HFF-Myc (cell line): Measurements from ENCODE around the gene OR1K1.

ENCODE experiments used
- DNase-seq: peaks from one replicate; pipeline ENCODE4 v3.0.0-alpha.2; 2011; ENCODE audit warnings: low read depth; ENCODE audit errors: extremely low read depth
- H3K4me3 ChIP-seq: replicated peaks from 2 replicates; pipeline ENCODE4 v1.5.1; 2011; ENCODE audit warnings: low read depth, mild to moderate bottlenecking, control low read depth, low read length
- TF ChIP-seq, protein P1 (sequence below): IDR thresholded peaks from 2 replicates; pipeline ENCODE4 v1.5.1; 2012; ENCODE audit warnings: mild to moderate bottlenecking, low read depth, low read length, control low read depth; ENCODE audit errors: missing control alignments

Gene OR1K1

DNA sequence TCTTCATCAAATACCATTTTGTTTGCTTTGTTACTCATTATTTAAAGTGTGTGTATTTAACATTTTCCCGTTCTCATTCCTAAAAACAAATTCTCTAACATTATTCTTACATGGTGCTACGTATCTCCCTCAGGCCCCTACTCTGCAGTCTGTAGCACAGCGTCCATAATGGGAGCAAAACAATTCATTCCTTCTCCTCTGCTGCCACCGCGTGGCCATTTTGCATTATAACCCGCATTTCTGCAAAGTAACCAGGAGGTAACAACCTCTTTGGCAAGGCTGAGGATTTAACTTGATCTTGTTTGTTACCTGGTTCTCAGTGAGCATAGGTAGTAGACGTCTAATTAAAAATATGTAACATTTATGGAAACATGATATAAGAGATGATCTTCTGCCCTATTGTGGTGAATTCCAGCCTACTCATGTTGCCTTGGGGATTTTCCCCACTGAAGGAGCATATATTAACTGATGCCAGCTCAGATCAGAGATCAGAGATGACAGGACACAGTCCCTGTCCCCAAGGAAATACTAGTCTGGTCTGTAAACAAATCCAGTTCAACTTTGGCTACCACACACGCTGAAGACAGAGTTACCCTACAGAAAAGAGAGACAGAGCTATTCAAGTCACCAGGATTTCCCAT lies 10.5 kb downstream of the OR1K1 start:
- DNase-seq: peak; percentile 62
- TF ChIP-seq, protein P1, sequence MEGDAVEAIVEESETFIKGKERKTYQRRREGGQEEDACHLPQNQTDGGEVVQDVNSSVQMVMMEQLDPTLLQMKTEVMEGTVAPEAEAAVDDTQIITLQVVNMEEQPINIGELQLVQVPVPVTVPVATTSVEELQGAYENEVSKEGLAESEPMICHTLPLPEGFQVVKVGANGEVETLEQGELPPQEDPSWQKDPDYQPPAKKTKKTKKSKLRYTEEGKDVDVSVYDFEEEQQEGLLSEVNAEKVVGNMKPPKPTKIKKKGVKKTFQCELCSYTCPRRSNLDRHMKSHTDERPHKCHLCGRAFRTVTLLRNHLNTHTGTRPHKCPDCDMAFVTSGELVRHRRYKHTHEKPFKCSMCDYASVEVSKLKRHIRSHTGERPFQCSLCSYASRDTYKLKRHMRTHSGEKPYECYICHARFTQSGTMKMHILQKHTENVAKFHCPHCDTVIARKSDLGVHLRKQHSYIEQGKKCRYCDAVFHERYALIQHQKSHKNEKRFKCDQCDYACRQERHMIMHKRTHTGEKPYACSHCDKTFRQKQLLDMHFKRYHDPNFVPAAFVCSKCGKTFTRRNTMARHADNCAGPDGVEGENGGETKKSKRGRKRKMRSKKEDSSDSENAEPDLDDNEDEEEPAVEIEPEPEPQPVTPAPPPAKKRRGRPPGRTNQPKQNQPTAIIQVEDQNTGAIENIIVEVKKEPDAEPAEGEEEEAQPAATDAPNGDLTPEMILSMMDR: peak; percentile 58

DNA sequence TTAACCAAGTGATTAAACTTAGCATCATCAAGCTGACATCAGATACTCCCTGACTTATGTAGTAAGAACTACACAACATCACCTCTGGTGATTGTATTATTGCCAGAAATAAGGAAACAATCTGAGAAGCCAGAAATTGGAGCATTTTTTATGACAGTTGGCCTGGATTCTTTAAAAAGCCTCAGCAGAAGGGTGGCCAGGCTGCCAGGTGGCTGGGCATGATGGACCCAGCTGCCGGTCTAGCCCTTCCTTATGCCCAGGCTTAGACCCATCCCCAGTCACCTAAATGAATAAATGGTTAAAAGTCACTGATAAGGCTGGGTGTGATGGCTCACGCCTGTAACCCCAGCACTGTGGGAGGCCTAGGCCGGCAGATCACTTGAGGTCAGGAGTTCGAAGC lies 12.8 kb downstream of the OR1K1 start:
- no peak overlapping the region for H3K4me3 ChIP-seq
- no peak for DNase-seq
- TF ChIP-seq, protein P1: no peak

More for the DNA sequence above, 10.5 kb downstream of the OR1K1 start:
- H3K4me3 ChIP-seq: no peak overlapping the region

DNA sequence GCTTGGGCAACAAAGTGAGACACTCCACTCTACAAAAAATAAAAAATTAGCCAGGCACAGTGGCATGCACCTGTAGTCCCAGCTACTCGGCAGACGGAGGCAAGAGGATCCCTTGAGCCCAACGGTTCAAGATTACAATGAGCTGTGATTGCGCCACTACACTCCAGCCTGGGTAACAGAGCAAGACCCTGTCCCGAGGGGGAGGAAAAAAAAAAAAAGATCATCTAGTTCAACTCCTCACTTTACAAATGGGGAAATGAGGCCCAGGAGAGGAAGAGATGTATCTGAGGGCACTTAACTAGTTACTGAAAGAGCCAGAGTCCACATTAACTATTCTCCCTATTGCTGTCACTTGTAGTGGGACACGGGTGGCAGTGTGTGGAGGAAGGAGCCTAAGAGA lies 14.6 kb downstream of the OR1K1 start:
- TF ChIP-seq, protein P1: no peak
- DNase-seq: no peak
- no peak overlapping the region for H3K4me3 ChIP-seq

DNA sequence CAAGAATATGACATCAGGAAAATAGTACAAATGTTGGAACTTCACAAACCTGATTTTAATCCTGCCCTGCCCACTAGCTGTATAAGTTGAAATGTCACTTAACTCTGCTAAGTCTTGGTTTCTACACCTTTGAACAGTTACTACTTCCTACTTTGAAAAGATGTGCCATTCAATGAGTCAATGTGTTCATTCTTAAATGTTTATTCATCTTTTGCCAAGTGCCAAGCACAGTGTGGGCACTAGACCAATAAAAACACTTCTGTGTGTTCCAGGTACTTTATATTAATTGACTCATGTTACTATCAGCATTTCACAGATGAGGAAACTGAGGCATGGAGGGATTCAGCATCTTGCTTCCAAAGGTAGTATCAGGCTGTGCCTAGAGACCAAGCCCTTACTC lies 15.6 kb downstream of the OR1K1 start:
- no peak overlapping the region for H3K4me3 ChIP-seq
- TF ChIP-seq, protein P1: no peak
- no peak for DNase-seq

DNA sequence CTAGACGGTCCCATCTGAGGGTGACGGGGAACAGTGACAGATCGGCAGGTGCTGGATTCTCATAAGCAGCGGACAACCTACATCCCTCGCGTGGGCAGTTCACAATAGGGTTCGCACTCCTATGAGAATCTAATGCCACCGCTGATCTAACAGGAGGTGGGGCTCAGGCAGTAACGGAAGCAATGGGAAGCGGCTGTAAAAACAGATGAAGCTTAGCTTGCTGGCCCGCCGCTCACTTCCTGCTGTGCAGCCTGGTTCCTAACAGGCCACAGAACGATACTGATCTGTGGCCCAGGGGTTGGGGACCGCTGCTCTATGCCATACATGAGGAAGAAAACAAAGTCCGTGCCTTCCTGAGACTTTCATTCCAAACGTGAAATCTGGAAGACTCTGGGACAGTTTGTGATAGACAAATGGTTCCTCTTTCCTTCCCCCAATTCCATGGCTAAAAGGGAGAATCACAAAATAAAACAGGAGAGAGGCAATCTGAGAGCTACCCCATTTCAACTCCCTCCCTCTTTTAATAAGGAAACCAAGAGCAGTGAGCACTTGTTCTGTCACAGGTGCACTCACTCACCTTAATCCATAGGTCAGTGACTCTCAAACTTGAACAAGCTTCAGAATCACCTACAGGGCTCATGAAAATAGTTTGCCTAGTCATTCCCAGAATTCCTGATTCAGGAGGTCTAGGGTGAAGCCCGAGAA lies 16.4 kb downstream of the OR1K1 start:
- no peak for DNase-seq
- H3K4me3 ChIP-seq: no peak overlapping the region

DNA sequence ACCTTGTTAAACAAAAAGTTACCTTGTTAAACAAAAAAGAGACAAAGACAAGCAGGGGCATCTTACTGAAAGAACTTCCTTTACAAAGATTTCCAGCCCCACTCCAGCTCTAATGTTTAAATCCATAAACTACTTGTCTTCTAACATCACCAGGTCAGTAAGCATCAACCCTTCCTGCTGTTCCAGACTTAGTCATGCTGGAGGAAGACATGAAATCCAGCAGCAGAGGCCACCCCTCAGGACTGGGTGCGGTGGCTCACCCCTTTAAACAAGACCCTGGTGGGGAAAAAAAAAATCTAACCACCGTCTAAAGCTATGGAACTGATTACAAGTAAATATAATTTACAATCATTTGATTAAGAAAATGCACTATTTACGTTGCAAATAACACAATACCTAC lies 19.4 kb downstream of the OR1K1 start:
- TF ChIP-seq, protein P1: no peak
- no peak for DNase-seq
- no peak overlapping the region for H3K4me3 ChIP-seq

More for the DNA sequence above, 16.4 kb downstream of the OR1K1 start:
- TF ChIP-seq, protein P1: no peak
